ENCODE results near the gene HDAC7. TPM values are rescaled to one million over a fixed set of nuclear protein-coding genes. Genes with fewer than 3 reads are reported as not detected.

HDAC7 gene
- total and polyA plus RNA-seq, 2 experiments from 2014 or later = 19.0 to 41.2 TPM

GRCh38 chr12:47745485-47746041 is 74.1 kb downstream of the HDAC7 start:
- H4K20me1 ChIP-seq (ENCODE audit: insufficient read depth, poor library complexity, severe bottlenecking) = no peaks in the 10 kb centered on the region
- H3K79me2 ChIP-seq = no peaks in the 10 kb centered on the region
- no peak for DNase-seq (ENCODE audit: low spot score)

GRCh38 chr12:47744778-47745436 is 74.8 kb downstream of the HDAC7 start:
- H3K27ac ChIP-seq = no peak overlapping the region
- H3K9me3 ChIP-seq (ENCODE audit: low read depth) = no peaks in the 10 kb centered on the region
- H3K79me2 ChIP-seq = no peaks in the 10 kb centered on the region
- TF ChIP-seq EZH2 (IDR thresholded peaks at IDR 0.05; ENCODE audit: borderline replicate concordance) (no peak), CTCF (IDR thresholded peaks at IDR 0.05; ENCODE audit: poor library complexity) (no peak), EZH2phosphoT487 (IDR thresholded peaks at IDR 0.05; ENCODE audit: low read depth, severe bottlenecking, unreplicated experiment) (no peak)
- no peak overlapping the region for H3K4me2 ChIP-seq
- no peaks in the 10 kb centered on the region for H3K9me2 ChIP-seq (replicated peaks; ENCODE audit: insufficient read depth)
- WGBS (ENCODE audit: low lambda C conversion rate, missing lambda C conversion rate) = 63% methylated on average over 8 of the region's 8 CpGs
- H3K27me3 ChIP-seq = no peaks in the 10 kb centered on the region
- no peak overlapping the region for H3K4me3 ChIP-seq
- H2AFZ ChIP-seq = no peak overlapping the region
- no peaks in the 10 kb centered on the region for H4K20me1 ChIP-seq (ENCODE audit: insufficient read depth, poor library complexity, severe bottlenecking)
- no peaks in the 10 kb centered on the region for H3K4me1 ChIP-seq (ENCODE audit: insufficient read depth)
- DNase-seq (ENCODE audit: low spot score) = no peak
- H3K36me3 ChIP-seq (replicated peaks; ENCODE audit: insufficient read depth, low read depth) = no peaks in the 10 kb centered on the region

More at GRCh38 chr12:47745485-47746041, 74.1 kb downstream of the HDAC7 start:
- no peak overlapping the region for H3K27ac ChIP-seq
- H3K9me2 ChIP-seq (replicated peaks; ENCODE audit: insufficient read depth) = no peaks in the 10 kb centered on the region
- no peaks in the 10 kb centered on the region for H3K4me1 ChIP-seq (ENCODE audit: insufficient read depth)
- H2AFZ ChIP-seq = no peak overlapping the region
- H3K4me3 ChIP-seq = no peak overlapping the region
- no peaks in the 10 kb centered on the region for H3K9me3 ChIP-seq (ENCODE audit: low read depth)
- H3K36me3 ChIP-seq (replicated peaks; ENCODE audit: insufficient read depth, low read depth) = no peaks in the 10 kb centered on the region
- WGBS (ENCODE audit: low lambda C conversion rate, missing lambda C conversion rate) = 77% methylated on average over 16 of the region's 16 CpGs
- no peak overlapping the region for H3K4me2 ChIP-seq
- TF ChIP-seq EZH2 (IDR thresholded peaks at IDR 0.05; ENCODE audit: borderline replicate concordance) = no peak
- no peak for TF ChIP-seq EZH2phosphoT487 (IDR thresholded peaks at IDR 0.05; ENCODE audit: low read depth, severe bottlenecking, unreplicated experiment)
- no peak for TF ChIP-seq CTCF (IDR thresholded peaks at IDR 0.05; ENCODE audit: poor library complexity)
- no peaks in the 10 kb centered on the region for H3K27me3 ChIP-seq

GRCh38 chr12:47744005-47744651 is 75.6 kb downstream of the HDAC7 start:
- WGBS (ENCODE audit: low lambda C conversion rate, missing lambda C conversion rate) = 34% methylated on average over 9 of the region's 10 CpGs
- Histone ChIP-seq H3K36me3 (replicated peaks; ENCODE audit: insufficient read depth, low read depth) (no peaks in the 10 kb centered on the region), H3K4me2 (no peak overlapping the region), H3K9me2 (replicated peaks; ENCODE audit: insufficient read depth) (no peaks in the 10 kb centered on the region), H3K4me3 (no peak overlapping the region), H2AFZ (no peak overlapping the region), H4K20me1 (ENCODE audit: insufficient read depth, poor library complexity, severe bottlenecking) (no peaks in the 10 kb centered on the region), H3K79me2 (no peaks in the 10 kb centered on the region), H3K27me3 (no peaks in the 10 kb centered on the region), H3K27ac (no peak overlapping the region), H3K4me1 (ENCODE audit: insufficient read depth) (no peaks in the 10 kb centered on the region), H3K9me3 (ENCODE audit: low read depth) (no peaks in the 10 kb centered on the region)
- no peak for TF ChIP-seq EZH2phosphoT487 (IDR thresholded peaks at IDR 0.05; ENCODE audit: low read depth, severe bottlenecking, unreplicated experiment)
- no peak for TF ChIP-seq EZH2 (IDR thresholded peaks at IDR 0.05; ENCODE audit: borderline replicate concordance)
- peak; percentile 69 for TF ChIP-seq CTCF (IDR thresholded peaks at IDR 0.05; ENCODE audit: poor library complexity)
- DNase-seq (ENCODE audit: low spot score) = peak; percentile 83

Data from hepatocyte (in vitro differentiated cells).